NT2/D1 (cell line): ENCODE measurements around the gene CDK5RAP2.

ENCODE experiments used
- SUZ12 ChIP-seq: IDR thresholded peaks from 2 replicates; pipeline ENCODE4 v1.6.1; 2011; ENCODE audit not compliant: insufficient read length, insufficient read depth; ENCODE audit errors: extremely low read depth
- YY1 ChIP-seq: IDR thresholded peaks from 2 replicates; pipeline ENCODE4 v1.6.1; 2011; ENCODE audit not compliant: insufficient read length, insufficient read depth

DNA sequence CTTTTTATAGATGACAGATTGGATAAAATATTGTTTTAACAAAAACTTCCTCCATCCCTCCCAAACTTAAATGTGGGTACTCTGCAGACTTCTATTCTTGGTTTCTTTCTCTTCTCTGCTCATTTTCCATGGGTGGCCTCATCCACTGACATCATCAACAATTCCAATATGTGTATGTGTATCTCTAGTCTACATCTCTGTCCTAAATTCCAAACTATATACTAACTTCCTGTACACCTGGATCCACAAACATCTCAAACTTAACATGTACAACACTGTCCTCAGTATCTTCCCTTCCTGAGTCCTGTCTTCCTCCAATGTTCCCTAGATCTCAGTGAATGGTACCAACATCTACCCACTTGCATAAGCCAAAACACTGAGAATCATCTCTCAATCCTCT lies 28.5 kb upstream of the CDK5RAP2 start:
- TF ChIP-seq YY1 (no peak), SUZ12 (no peak)
